Measurements from ENCODE around the gene PDE3A.

PDE3A gene

DNA sequence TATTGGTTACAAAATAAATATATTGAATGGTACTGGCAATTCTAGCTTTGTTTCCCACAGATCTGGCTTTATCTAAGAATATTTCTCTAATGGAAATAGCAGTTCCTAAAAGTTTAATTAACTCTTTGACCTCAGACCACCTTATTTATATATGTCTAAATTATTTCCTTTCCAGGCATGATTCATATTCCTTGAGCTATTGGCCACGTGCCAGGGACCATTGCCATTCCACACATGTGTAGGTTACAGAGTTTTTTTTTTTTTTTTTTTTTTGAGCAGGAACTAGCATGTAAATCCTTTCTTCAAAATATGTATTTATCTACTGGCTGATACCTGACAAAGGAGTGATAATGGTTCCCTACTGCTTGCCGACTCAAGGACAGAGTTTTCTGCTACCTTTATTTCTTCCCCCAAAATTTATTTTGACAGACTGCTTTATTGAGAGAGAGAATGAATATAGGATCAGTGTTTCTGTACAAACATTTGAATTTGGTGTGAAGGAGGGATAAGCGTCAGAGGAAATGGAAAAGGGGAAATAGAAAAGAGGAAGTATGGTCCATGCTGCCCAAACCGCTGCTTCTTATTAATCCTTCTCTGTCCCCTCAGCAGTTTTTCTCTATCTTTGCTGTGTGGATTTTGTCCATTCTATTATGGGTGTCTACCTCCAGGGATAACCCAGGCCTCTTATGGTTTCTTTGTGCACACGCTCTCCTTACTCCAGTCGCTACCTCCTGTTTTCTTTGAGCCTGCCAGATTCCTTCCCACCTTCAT lies 36.4 kb downstream of the PDE3A start:
- TF ChIP-seq, protein P1, sequence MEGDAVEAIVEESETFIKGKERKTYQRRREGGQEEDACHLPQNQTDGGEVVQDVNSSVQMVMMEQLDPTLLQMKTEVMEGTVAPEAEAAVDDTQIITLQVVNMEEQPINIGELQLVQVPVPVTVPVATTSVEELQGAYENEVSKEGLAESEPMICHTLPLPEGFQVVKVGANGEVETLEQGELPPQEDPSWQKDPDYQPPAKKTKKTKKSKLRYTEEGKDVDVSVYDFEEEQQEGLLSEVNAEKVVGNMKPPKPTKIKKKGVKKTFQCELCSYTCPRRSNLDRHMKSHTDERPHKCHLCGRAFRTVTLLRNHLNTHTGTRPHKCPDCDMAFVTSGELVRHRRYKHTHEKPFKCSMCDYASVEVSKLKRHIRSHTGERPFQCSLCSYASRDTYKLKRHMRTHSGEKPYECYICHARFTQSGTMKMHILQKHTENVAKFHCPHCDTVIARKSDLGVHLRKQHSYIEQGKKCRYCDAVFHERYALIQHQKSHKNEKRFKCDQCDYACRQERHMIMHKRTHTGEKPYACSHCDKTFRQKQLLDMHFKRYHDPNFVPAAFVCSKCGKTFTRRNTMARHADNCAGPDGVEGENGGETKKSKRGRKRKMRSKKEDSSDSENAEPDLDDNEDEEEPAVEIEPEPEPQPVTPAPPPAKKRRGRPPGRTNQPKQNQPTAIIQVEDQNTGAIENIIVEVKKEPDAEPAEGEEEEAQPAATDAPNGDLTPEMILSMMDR (IDR thresholded peaks at IDR 0.05; ENCODE audit: control insufficient read depth, extremely low read depth, insufficient read depth) = no peak
- DNase-seq (ENCODE audit: low read depth) = no peak
- H3K4me3 ChIP-seq (ENCODE audit: low read depth, low read length) = no peak overlapping the region

DNA sequence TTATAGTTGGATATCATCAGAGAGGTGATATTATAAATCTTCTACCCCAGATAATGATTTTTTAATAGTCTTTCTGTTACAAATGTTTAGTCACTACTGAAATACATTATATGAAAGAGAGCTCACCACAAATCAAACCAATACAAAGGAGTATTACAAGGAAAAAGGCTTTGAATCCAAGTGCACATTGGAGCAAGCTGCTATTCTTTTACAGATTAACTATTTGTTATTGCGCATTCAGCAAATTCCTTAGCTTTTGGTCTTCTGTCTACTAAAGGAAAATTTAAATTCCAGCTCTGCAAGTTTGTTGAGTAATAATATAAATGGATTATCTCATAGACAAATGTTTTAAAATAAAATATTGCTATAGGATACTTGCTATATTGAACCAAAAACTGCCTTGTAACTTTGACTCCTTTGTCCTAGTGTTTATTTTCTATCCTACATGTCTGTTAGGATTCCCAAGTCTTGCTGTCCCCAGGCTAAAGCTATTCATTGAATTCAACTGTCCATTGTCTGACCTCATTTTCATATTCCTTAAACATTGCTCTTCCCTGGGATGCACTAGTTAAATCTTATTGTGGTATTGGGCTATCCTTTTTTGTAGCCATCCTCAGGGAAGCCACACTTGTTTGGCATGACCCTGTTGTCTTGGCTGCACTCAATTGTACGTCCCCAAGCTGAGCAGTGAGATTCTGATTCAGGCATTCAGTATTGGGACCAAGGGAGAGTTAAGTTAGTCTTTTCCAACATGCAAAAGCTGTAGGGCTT lies 41.5 kb downstream of the PDE3A start:
- DNase-seq (ENCODE audit: low read depth) = no peak
- no peak overlapping the region for H3K4me3 ChIP-seq (ENCODE audit: low read depth, low read length)
- TF ChIP-seq, protein P1 (IDR thresholded peaks at IDR 0.05; ENCODE audit: control insufficient read depth, extremely low read depth, insufficient read depth) = no peak

DNA sequence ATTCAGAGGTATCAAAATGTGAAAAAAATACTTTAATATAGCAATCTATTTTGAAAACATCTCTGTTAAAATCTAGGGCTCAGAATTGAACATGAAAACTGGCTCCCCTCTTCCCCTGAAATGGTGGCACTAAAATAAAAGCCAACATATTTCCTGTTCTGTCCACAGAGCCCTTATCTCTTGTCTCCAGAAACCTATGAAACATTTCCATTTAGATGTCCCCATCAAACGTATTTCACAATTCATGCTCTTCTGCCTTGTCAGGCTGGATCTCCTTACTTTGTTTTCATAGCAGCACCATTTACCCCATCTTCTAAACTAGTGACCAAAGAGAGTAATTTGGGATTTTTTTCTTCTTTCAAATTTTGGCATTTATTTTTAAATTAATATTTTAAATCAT lies 42.4 kb downstream of the PDE3A start:
- TF ChIP-seq, protein P1 (IDR thresholded peaks at IDR 0.05; ENCODE audit: control insufficient read depth, extremely low read depth, insufficient read depth) = no peak
- DNase-seq (ENCODE audit: low read depth) = no peak
- H3K4me3 ChIP-seq (ENCODE audit: low read depth, low read length) = no peak overlapping the region

GRCh38 chr12:20411345-20411744 lies 43.0 kb downstream of the PDE3A start:
- DNase-seq (ENCODE audit: low read depth) = no peak
- no peak overlapping the region for H3K4me3 ChIP-seq (ENCODE audit: low read depth, low read length)
- TF ChIP-seq, protein P1 (IDR thresholded peaks at IDR 0.05; ENCODE audit: control insufficient read depth, extremely low read depth, insufficient read depth) = no peak

GRCh38 chr12:20415028-20415427 lies 46.7 kb downstream of the PDE3A start:
- DNase-seq (ENCODE audit: low read depth) = no peak

GRCh38 chr12:20415641-20416040 lies 47.3 kb downstream of the PDE3A start:
- no peak for DNase-seq (ENCODE audit: low read depth)

More at GRCh38 chr12:20415028-20415427, 46.7 kb downstream of the PDE3A start:
- TF ChIP-seq, protein P1 (IDR thresholded peaks at IDR 0.05; ENCODE audit: control insufficient read depth, extremely low read depth, insufficient read depth) = no peak
- no peak overlapping the region for H3K4me3 ChIP-seq (ENCODE audit: low read depth, low read length)

More at GRCh38 chr12:20415641-20416040, 47.3 kb downstream of the PDE3A start:
- TF ChIP-seq, protein P1 (IDR thresholded peaks at IDR 0.05; ENCODE audit: control insufficient read depth, extremely low read depth, insufficient read depth) = no peak
- H3K4me3 ChIP-seq (ENCODE audit: low read depth, low read length) = no peak overlapping the region
